Ishikawa (cell line): ENCODE measurements around the gene FOXD1.

Source experiments
- CEBPB ChIP-seq: IDR thresholded peaks from 2 replicates; pipeline ENCODE4 v1.6.1; 2012
- CREB1 ChIP-seq: IDR thresholded peaks from 2 replicates; pipeline ENCODE4 v1.6.1; 2012; ENCODE audit warnings: low read depth
- EP300 ChIP-seq: IDR thresholded peaks from 2 replicates; pipeline ENCODE4 v1.6.1; 2012; ENCODE audit warnings: borderline replicate concordance
- FOXM1 ChIP-seq: IDR thresholded peaks from 2 replicates; pipeline ENCODE4 v1.6.1; 2012; ENCODE audit warnings: low read depth, borderline replicate concordance
- RAD21 ChIP-seq: IDR thresholded peaks from 2 replicates; pipeline ENCODE4 v1.6.1; 2012; ENCODE audit warnings: low read depth
- TAF1 ChIP-seq: IDR thresholded peaks from 2 replicates; pipeline ENCODE4 v1.6.1; 2012; ENCODE audit warnings: low read depth, mild to moderate bottlenecking
- TCF12 ChIP-seq: IDR thresholded peaks from 2 replicates; pipeline ENCODE4 v1.6.1; 2012; ENCODE audit warnings: low read depth
- TEAD4 ChIP-seq: IDR thresholded peaks from 2 replicates; pipeline ENCODE4 v1.6.1; 2012
- YY1 ChIP-seq: IDR thresholded peaks from 2 replicates; pipeline ENCODE4 v1.6.1; 2012; ENCODE audit warnings: low read depth
- ZBTB7A ChIP-seq: IDR thresholded peaks from 2 replicates; pipeline ENCODE4 v1.6.1; 2012; ENCODE audit warnings: low read depth
- TF ChIP-seq, protein P1 (sequence below): IDR thresholded peaks from 2 replicates; pipeline ENCODE4 v1.6.1; 2012; ENCODE audit warnings: low read depth, mild to moderate bottlenecking
- TF ChIP-seq, protein P2 (sequence below): IDR thresholded peaks from 2 replicates; pipeline ENCODE4 v1.6.1; 2012

DNA sequence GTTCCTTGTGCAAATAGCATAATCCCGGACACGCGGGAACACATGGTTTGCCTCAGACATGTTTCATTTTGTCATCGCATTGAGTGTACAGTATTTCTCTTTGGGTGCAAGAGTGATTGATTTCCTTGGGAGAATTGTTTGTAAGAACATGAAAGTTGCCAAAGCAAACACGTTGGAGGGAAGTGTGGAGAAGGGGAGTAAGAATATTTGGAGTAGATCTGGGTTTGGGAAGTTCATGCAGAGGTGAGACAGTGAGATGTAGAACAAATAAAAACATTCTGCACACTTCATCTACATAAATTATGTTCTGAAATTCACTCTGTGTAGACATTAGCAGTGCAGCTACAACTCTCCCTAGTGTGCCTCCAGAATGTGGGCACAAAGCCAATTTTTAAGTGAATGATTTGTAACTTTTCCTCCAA lies 24.0 kb downstream of the FOXD1 start:
- no peak for TF ChIP-seq EP300
- no peak for TF ChIP-seq TAF1
- no peak for TF ChIP-seq TCF12
- TF ChIP-seq, protein P1, sequence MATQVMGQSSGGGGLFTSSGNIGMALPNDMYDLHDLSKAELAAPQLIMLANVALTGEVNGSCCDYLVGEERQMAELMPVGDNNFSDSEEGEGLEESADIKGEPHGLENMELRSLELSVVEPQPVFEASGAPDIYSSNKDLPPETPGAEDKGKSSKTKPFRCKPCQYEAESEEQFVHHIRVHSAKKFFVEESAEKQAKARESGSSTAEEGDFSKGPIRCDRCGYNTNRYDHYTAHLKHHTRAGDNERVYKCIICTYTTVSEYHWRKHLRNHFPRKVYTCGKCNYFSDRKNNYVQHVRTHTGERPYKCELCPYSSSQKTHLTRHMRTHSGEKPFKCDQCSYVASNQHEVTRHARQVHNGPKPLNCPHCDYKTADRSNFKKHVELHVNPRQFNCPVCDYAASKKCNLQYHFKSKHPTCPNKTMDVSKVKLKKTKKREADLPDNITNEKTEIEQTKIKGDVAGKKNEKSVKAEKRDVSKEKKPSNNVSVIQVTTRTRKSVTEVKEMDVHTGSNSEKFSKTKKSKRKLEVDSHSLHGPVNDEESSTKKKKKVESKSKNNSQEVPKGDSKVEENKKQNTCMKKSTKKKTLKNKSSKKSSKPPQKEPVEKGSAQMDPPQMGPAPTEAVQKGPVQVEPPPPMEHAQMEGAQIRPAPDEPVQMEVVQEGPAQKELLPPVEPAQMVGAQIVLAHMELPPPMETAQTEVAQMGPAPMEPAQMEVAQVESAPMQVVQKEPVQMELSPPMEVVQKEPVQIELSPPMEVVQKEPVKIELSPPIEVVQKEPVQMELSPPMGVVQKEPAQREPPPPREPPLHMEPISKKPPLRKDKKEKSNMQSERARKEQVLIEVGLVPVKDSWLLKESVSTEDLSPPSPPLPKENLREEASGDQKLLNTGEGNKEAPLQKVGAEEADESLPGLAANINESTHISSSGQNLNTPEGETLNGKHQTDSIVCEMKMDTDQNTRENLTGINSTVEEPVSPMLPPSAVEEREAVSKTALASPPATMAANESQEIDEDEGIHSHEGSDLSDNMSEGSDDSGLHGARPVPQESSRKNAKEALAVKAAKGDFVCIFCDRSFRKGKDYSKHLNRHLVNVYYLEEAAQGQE, result no peak
- TF ChIP-seq RAD21, result no peak
- no peak for TF ChIP-seq CREB1
- TF ChIP-seq CEBPB, result no peak
- TF ChIP-seq TEAD4, result no peak
- TF ChIP-seq FOXM1, result no peak
- TF ChIP-seq, protein P2, sequence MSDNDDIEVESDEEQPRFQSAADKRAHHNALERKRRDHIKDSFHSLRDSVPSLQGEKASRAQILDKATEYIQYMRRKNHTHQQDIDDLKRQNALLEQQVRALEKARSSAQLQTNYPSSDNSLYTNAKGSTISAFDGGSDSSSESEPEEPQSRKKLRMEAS, result no peak
- TF ChIP-seq YY1, result no peak
- TF ChIP-seq ZBTB7A, result no peak
